H1 (cell line): ENCODE results near the gene CLNS1A. TPM values are rescaled to one million over a fixed set of nuclear protein-coding genes. Genes with fewer than 3 reads are reported as not detected.

Experiments
- CEBPB ChIP-seq: IDR thresholded peaks from 2 replicates; pipeline ENCODE4 v1.6.1; 2012; ENCODE audit warnings: low read depth, low read length
- EZH2 ChIP-seq: fragments of 200-600 bp; sonication (generic); IDR thresholded peaks from 2 replicates; pipeline ENCODE4 v1.7.1; 2012; ENCODE audit warnings: low read depth, mild to moderate bottlenecking, moderate library complexity, low read length, inconsistent platforms; ENCODE audit not compliant: severe bottlenecking
- HDAC6 ChIP-seq: IDR thresholded peaks from one replicate; pipeline ENCODE4 v1.7.1; 2012; ENCODE audit warnings: low read depth, mild to moderate bottlenecking, inconsistent platforms, low read length, moderate library complexity
- TAF7 ChIP-seq: optimal IDR thresholded peaks from 2 replicates; pipeline ENCODE3; 2011; ENCODE audit warnings: low read depth, mild to moderate bottlenecking, inconsistent platforms, low read length, moderate library complexity, borderline replicate concordance
- polyA plus RNA-seq, 7 experiments: library from polyadenylated mRNA; depleted of rRNA in 3 of 7; stranded (reverse) in 5 of 7; unstranded in 2 of 7; fragments of >200 nt in 5 of 7; fragments of 200-250 nt in 2 of 7; gene quantifications; 1 replicate in 5 of 7; 2 replicates in 1 of 7; 4 replicates in 1 of 7; pipeline versions ENCODE4 v1.2.1 to v1.2.3, GENCODE V29; 2011 to 2013; ENCODE audit warnings: missing spikeins in 2 of 7, mixed read lengths in 2 of 7
- total RNA-seq: library from RNA; stranded (reverse); fragmentation: NEBNext Ultra II Directional; extraction: Animal tissue kit (Norgen Biotek cat#: 25700); gene quantifications from 2 replicates; pipeline ENCODE4 v1.2.1, GENCODE V29; 2021

CLNS1A gene
- total and polyA plus RNA-seq, 2 of the 8 experiments (the other 6 are each of a cell fraction or from before 2014, with no cell fraction given): 136 to 177 TPM

DNA sequence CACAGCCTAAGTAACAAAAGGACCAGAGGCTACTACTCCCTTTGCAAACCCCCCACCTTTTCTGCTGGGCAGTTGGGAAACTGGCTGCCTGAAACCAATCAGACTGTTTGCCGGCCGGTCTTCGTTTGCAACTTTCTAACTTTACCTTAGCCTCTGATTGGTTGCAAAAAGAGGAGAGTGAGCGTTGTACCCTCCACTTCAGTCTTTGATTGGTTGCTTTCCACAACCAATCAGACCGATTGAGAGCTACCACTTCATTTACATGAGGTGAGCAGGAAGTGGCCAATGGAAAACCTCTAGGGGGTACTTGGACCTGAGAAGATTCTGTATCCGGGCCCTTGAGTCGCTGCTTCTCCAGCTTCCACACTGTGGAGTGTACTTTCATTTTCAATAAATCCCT, 18.8 kb upstream of the CLNS1A start (continued):
- TF ChIP-seq EZH2 (no peak), CEBPB (no peak), TAF7 (no peak), HDAC6 (no peak)
